AML-193 (cell line): ENCODE results near the gene SPDYE11.
"Not testable (repeated sequence)": the region's sequence is repeated elsewhere in the genome, so short reads cannot be mapped to it uniquely, and the experiment has no call there.

Experiments used
- DNase-seq, 2 experiments: peaks; one replicate each; lab custom pipeline; 2025; lab: John Stamatoyannopoulos, UW

The SPDYE11 gene, protein sequence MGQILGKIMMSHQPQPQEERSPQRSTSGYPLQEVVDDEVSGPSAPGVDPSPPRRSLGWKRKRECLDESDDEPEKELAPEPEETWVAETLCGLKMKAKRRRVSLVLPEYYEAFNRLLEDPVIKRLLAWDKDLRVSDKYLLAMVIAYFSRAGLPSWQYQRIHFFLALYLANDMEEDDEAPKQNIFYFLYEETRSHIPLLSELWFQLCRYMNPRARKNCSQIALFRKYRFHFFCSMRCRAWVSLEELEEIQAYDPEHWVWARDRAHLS

DNA sequence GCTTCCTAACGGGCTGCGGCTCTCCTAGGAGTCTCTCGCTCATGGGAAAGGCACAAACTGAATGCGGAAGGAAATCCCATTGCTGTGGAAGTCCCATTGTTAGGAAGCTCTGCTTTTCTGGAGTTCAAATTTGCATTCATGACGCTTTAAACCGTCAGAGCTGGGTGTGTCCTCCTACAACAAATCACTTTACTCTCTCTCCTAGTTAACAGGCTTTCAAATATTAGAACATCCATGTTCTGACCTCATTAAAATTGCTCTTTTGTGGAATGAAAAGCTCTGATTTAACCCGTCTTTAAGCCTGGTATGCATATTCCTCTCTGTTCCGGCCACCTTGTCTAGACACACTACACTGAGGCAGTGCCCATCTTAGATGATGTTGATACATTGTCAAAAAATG, at the start of gene SPDYE11:
Gene SPDYE11, minus strand, starts transcription at position 101 of the 400 bp plus-strand sequence. CDS start 1,800 bp downstream, outside the sequence.
- not testable (repeated sequence) for DNase-seq

DNA sequence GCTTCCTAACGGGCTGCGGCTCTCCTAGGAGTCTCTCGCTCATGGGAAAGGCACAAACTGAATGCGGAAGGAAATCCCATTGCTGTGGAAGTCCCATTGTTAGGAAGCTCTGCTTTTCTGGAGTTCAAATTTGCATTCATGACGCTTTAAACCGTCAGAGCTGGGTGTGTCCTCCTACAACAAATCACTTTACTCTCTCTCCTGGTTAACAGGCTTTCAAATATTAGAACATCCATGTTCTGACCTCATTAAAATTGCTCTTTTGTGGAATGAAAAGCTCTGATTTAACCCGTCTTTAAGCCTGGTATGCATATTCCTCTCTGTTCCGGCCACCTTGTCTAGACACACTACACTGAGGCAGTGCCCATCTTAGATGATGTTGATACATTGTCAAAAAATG, 28.2 kb upstream of the SPDYE11 start, which contains the start of gene SPDYE9:
Gene SPDYE9, minus strand, starts transcription at position 101 of the 400 bp plus-strand sequence. CDS start 1,800 bp downstream, outside the sequence.
- not testable (repeated sequence) for DNase-seq

DNA sequence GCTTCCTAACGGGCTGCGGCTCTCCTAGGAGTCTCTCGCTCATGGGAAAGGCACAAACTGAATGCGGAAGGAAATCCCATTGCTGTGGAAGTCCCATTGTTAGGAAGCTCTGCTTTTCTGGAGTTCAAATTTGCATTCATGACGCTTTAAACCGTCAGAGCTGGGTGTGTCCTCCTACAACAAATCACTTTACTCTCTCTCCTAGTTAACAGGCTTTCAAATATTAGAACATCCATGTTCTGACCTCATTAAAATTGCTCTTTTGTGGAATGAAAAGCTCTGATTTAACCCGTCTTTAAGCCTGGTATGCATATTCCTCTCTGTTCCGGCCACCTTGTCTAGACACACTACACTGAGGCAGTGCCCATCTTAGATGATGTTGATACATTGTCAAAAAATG, 28.0 kb downstream of the SPDYE11 start, which contains the start of gene SPDYE8:
Gene SPDYE8, minus strand, starts transcription at position 101 of the 400 bp plus-strand sequence. CDS start 1,800 bp downstream, outside the sequence.
- DNase-seq: not testable (repeated sequence)

DNA sequence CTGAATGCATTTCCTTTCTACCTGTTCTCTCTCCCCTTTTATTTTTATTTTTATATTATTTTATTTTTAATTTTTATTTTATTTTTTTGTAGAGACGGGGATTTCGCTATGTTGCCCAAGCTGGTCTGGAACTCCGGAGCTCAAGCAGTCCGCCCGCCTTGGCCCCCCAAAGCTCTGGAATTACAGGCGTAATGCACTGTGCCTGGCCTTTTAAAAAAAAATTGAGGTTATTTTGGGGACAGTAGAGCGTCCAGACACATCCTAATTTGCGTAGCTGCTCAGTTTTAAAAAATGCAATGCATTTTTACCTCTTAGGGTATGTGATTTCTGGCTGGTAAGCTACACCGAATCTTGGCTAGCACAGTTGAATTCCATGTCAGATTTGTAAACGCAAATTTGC, 51.2 kb downstream of the SPDYE11 start:
- DNase-seq: not testable (repeated sequence)

DNA sequence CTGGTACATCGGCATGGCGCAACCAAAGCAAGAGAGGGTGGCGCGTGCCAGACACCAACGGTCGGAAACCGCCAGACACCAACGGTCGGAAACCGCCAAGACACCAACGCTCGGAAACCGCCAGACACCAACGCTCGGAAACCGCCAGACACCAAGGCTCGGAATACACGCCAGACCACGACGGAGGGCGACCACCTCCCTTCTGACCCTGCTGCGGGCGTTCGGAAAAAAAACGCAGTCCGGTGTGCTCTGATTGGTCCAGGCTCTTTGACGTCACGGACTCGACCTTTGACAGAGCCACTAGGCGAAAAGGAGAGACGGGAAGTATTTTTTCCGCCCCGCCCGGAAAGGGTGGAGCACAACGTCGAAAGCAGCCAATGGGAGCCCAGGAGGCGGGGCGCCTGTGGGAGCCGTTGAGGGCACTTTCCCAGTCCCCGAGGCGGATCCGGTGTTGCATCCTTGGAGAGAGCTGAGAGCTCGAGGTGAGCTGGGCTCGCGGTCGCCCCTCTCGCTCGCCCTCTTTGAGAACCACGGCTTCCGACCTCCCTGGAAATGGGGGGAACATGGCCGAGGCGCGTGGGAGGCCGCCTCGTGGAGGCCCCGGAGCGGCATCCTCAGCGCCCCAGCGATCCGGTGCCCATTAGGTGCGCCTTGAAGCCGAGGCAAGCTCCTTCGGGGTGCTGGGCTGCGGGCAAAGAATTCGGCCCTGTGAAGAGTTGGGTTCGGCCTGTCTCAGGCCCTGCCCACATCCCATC, 51.8 kb downstream of the SPDYE11 start:
- DNase-seq: not testable (repeated sequence)

DNA sequence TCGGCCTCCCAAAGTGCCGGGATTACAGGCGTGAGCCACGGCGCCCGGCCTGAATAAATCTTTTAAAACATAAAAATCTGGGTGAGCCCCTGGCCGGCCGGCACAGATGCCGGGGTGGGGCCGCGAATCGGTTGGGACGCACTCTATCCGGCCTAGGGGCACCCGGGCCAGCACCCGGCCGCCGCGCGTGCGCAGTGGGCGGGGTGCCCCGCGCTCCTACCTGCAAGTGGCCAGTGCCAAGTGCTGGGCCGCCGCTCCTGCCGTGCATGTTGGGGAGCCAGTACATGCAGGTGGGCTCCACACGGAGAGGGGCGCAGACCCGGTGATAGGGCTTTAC, 52.4 kb downstream of the SPDYE11 start:
- not testable (repeated sequence) for DNase-seq

DNA sequence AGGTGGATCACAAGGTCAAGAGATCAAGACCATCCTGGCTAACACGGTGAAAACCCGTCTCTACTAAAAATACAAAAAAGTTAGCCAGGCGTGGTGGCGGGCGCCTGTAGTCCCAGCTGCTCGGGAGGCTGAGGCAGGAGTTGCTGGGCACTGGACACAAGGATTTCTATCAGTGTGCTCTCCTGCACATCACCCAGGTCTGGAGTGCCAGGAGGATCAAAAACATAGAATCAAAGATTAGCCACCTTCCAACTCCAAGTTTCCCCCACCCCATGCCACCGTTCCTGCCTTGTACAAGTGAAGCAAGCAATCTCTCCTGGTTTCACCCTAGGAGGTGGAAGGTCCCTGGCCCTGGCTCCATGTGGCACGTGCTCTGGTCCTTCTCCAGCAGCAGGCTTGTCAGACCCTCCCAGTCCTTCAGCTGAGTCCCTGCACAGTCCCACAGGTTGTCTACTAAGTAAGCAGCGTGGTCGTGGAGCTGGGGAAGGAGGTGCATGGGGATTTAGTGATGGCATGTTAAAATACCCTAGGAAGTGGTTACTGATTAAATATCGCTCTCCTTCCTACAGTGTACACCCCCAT, 59.7 kb downstream of the SPDYE11 start:
- not testable (repeated sequence) for DNase-seq
